Upper lobe of left lung (tissue), 6 donors: Measurements from ENCODE around the gene SLC28A1. TPM values are rescaled to one million over a fixed set of nuclear protein-coding genes. Genes with fewer than 3 reads are reported as not detected.
A peak's percentile ranks its signal among the peaks of the same experiment; 100 is the strongest.

Source experiments
- ATAC-seq, 2 donors: fragments of 200-7000 bp; cut with Tn5 transposase; one replicate each; pipeline ENCODE4 v1.9.1; 2022; ENCODE audit warnings: mild to moderate bottlenecking in 2 of 2, moderate library complexity in 2 of 2; ENCODE audit not compliant: low FRiP score in 2 of 2
- DNase-seq, 2 donors: peaks; one replicate each; pipeline ENCODE4 v3.0.0-alpha.2; 2019 to 2020
- H3K27ac ChIP-seq, 4 donors: fragments of 200-600 bp; sonication (generic); one replicate each; pipeline ENCODE4 v1.5.1; 2016 to 2019
- H3K27me3 ChIP-seq, 4 donors: fragments of 200-600 bp; sonication (generic); one replicate each; pipeline ENCODE4 v1.5.1; 2017 to 2019
- H3K36me3 ChIP-seq, 4 donors: fragments of 200-600 bp; sonication (generic); one replicate each; pipeline ENCODE4 v1.5.1; 2016 to 2019
- H3K4me1 ChIP-seq, 4 donors: fragments of 200-600 bp; sonication (generic); one replicate each; pipeline ENCODE4 v1.5.1; 2018 to 2019
- H3K4me3 ChIP-seq, 4 donors: fragments of 200-600 bp; sonication (generic); one replicate each; pipeline ENCODE4 v1.5.1; 2017 to 2019; ENCODE audit warnings: mild to moderate bottlenecking in 2 of 4, moderate library complexity in 1 of 4
- H3K9me3 ChIP-seq, 4 donors: fragments of 200-600 bp; sonication (generic); one replicate each; pipeline ENCODE4 v1.5.1; 2018 to 2019
- EP300 ChIP-seq, 4 donors: sonication (generic); formaldehyde crosslinking; IDR thresholded peaks; one replicate each; pipeline ENCODE4 v1.5.1; 2017; ENCODE audit warnings: antibody characterized with exemption in 4 of 4, control low read depth in 2 of 4
- POLR2A ChIP-seq, 4 donors: fragments of 450-650 bp; IDR thresholded peaks; one replicate each; pipeline ENCODE4 v1.5.1; 2016 to 2017; ENCODE audit warnings: antibody characterized with exemption in 4 of 4, mild to moderate bottlenecking in 2 of 4
- POLR2AphosphoS5 ChIP-seq, 2 donors: sonication (generic); formaldehyde crosslinking; IDR thresholded peaks; one replicate each; pipeline ENCODE4 v1.5.1; 2017; ENCODE audit warnings: antibody characterized with exemption in 2 of 2
- WGBS, 2 donors: methylation state at CpG; one replicate each; pipeline ENCODE4 v1.1.5; 2017 to 2018; 5-methylcytosine and 5-hydroxymethylcytosine counted together
- small RNA-seq, 4 donors: library from RNA; depleted of rRNA; stranded (forward); fragments of <200 nt; gene quantifications; one replicate each; pipeline ENCODE3, GENCODE V24; 2016
- total RNA-seq, 6 donors: library from RNA; depleted of rRNA in 4 of 6; stranded (reverse); fragments of >200 nt in 4 of 6; gene quantifications; one replicate each; pipeline versions ENCODE4 v1.1.0 to v1.2.1, GENCODE V29; 2016 to 2021
- TF ChIP-seq, protein P1 (sequence below), 6 experiments: fragments of 450-650 bp in 4 of 6; fragments of 200-600 bp in 2 of 6; sonication (generic) in 2 of 6; IDR thresholded peaks; one replicate each; pipeline ENCODE4 v1.5.1; 2016 to 2019; ENCODE audit warnings: antibody characterized with exemption in 6 of 6
- donor health status: DM: no; HTN: no; CAD: no; lungs with moderate emphysema.
- donor health status: DM: no; HTN: yes; CAD: no; lungs with severe emphysema.

Gene SLC28A1
- total RNA-seq, 6 donors from 2014 or later = not detected

DNA sequence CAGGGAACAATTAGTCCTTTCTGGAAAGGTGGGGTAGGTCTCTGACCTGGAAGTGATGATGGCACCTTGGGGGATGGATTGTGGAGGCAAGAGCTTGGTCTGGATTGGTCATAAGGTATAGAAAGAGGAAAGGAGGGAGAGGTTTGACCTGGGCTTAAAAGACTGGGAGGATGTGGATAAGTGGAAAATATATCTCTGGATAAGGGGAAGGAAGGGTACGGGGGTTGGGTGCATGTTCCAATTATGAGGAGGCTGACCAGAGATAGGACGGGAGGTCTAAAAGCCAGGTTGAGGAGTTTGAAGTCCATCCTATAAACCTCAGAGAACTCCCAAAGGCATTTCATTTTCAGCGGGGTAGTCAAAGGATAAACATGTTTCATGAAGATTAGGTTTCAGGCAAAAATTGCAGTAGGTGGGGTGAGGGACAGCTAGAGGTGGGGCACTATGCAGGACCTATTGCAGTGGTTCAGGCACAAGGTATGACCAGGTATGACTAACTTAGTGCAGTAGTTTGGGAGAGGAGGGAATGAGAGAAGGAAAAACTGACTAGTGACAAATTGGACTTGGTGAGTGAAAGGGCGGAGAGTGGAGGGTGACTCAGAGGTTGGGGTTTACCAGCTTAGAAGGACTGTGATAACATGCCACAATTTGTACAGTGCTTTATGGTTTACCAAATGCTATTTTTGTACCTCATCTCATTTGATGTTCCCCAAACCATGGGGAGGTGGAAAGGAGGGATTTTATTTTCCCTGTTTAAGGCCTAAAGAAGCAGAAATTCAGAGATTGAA is 107.9 kb downstream of the SLC28A1 start:
- 92 to 93% methylated on average over 4 of the region's 4 CpGs for WGBS, 2 donors

More for the DNA sequence above, 107.9 kb downstream of the SLC28A1 start:
- no peak for DNase-seq
- Histone ChIP-seq H3K4me3 (no peak overlapping the region), H3K27ac (no peak overlapping the region), H3K4me1 (peaks cover 8 to 18% (median 10%) of the 10 kb centered on the region in 4 donors), H3K27me3 (no peaks in the 10 kb centered on the region), H3K9me3 (no peaks in the 10 kb centered on the region), H3K36me3 (no peaks in the 10 kb centered on the region)
- peak in 1 of 2 donors; percentile 73 for ATAC-seq
- TF ChIP-seq POLR2A (IDR thresholded peaks at IDR 0.05) (no peak), POLR2AphosphoS5 (IDR thresholded peaks at IDR 0.05) (no peak), EP300 (IDR thresholded peaks at IDR 0.05) (no peak)
- TF ChIP-seq, protein P1, sequence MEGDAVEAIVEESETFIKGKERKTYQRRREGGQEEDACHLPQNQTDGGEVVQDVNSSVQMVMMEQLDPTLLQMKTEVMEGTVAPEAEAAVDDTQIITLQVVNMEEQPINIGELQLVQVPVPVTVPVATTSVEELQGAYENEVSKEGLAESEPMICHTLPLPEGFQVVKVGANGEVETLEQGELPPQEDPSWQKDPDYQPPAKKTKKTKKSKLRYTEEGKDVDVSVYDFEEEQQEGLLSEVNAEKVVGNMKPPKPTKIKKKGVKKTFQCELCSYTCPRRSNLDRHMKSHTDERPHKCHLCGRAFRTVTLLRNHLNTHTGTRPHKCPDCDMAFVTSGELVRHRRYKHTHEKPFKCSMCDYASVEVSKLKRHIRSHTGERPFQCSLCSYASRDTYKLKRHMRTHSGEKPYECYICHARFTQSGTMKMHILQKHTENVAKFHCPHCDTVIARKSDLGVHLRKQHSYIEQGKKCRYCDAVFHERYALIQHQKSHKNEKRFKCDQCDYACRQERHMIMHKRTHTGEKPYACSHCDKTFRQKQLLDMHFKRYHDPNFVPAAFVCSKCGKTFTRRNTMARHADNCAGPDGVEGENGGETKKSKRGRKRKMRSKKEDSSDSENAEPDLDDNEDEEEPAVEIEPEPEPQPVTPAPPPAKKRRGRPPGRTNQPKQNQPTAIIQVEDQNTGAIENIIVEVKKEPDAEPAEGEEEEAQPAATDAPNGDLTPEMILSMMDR (IDR thresholded peaks at IDR 0.05) = no peak

Small RNA genes lying within 50 kb of the gene (small RNA-seq; reads per million reads assigned to genes)
- 0 reads per million in 4 donors for gene RF00402
- 0 reads per million in 4 donors for gene RNU6-339P
- 0 reads per million in 4 donors for gene RNU6-796P

Other genes starting within 250 kb of the SLC28A1 start
- gene WDR73, start 230.4 kb upstream of the SLC28A1 start, total RNA-seq = 100 to 1,000 TPM in 1 of 6 donors, 10 to 100 TPM in 5; 21.5 to 138 (median 35.8) TPM
- gene NMB, start 226.5 kb upstream of the SLC28A1 start, total RNA-seq = 10 to 100 TPM in 1 of 6 donors, 1 to 10 TPM in 4, not detected in 1; 4.7 to 13.1 (median 5.7) TPM
- gene SEC11A, start 168.5 kb upstream of the SLC28A1 start, total RNA-seq = 100 to 1,000 TPM in 4 of 6 donors, 10 to 100 TPM in 2; 38.8 to 164 (median 116) TPM
- gene ZNF592, start 136.1 kb upstream of the SLC28A1 start, total RNA-seq = 10 to 100 TPM; 22.5 to 35.2 (median 26.7) TPM
- gene ALPK3, start 67.3 kb upstream of the SLC28A1 start, total RNA-seq = 10 to 100 TPM in 5 of 6 donors, 1 to 10 TPM in 1; 7.9 to 36.4 (median 13.0) TPM
- gene PDE8A, start 97.2 kb downstream of the SLC28A1 start, total RNA-seq = 10 to 100 TPM; 36.5 to 66.0 (median 48.4) TPM